K562 (cell line): ENCODE results near the gene GTPBP1. TPM values are rescaled to one million over a fixed set of nuclear protein-coding genes. Genes with fewer than 3 reads are reported as not detected.
A peak's percentile ranks its signal among the peaks of the same experiment; 100 is the strongest.

Source experiments
- DIDO1 ChIP-seq: fragments of 450-650 bp; IDR thresholded peaks from 2 replicates; pipeline ENCODE4 v1.6.1; 2016; ENCODE audit warnings: low read depth, missing biosample characterization, missing genetic modification characterization
- GABPA ChIP-seq: fragments of 200-800 bp; sonication (Bioruptor generic); conservative IDR thresholded peaks from 2 replicates; pipeline ENCODE4 v1.6.1; 2016; ENCODE audit warnings: low read depth, missing genetic modification characterization, missing compliant biosample characterization
- IFI16 ChIP-seq: fragments of 250-450 bp; sonication (Bioruptor Pico); IDR thresholded peaks from 2 replicates; pipeline ENCODE4 v2.1.2; 2022; ENCODE audit warnings: mild to moderate bottlenecking, inconsistent platforms
- KDM1A ChIP-seq, 2 experiments: fragments of 450-650 bp; IDR thresholded peaks; 2 replicates each; pipeline ENCODE4 v1.6.1; 2016; ENCODE audit warnings: mild to moderate bottlenecking in 2 of 2
- MAFK ChIP-seq: IDR thresholded peaks from 2 replicates; pipeline ENCODE4 v1.6.1; 2011; ENCODE audit warnings: low read length, improper control_type of control experiment
- MAZ ChIP-seq, 2 experiments: fragments of 450-650 bp in 1 of 2; sonication (generic) in 1 of 2; formaldehyde crosslinking; IDR thresholded peaks in 1 of 2; conservative IDR thresholded peaks in 1 of 2; 2 replicates each; pipeline versions ENCODE4 v1.4.0 to v1.5.0; 2020; ENCODE audit warnings: mild to moderate bottlenecking in 1 of 2, missing genetic modification reagents in 1 of 2
- MNT ChIP-seq, 2 experiments: fragments of 450-650 bp; conservative IDR thresholded peaks; 2 replicates each; pipeline ENCODE4 v1.6.1; 2017; ENCODE audit warnings: mild to moderate bottlenecking in 2 of 2, moderate library complexity in 2 of 2
- MYC ChIP-seq, 2 experiments: fragments of 250-450 bp in 1 of 2; sonication (Bioruptor Pico) in 1 of 2; IDR thresholded peaks; 2 replicates each; pipeline versions ENCODE4 v1.5.1 to v1.6.1; 2012 to 2021; ENCODE audit warnings: low read depth in 2 of 2, borderline replicate concordance in 1 of 2, improper control_type of control experiment in 1 of 2, low read length in 1 of 2, mild to moderate bottlenecking in 1 of 2, moderate library complexity in 1 of 2
- NFIX ChIP-seq: fragments of 250-450 bp; sonication (Bioruptor Pico); IDR thresholded peaks from 2 replicates; pipeline ENCODE4 v1.4.0; 2020; ENCODE audit warnings: low read depth, mild to moderate bottlenecking, moderate library complexity
- NR1H2 ChIP-seq: sonication (generic); formaldehyde crosslinking; IDR thresholded peaks from 2 replicates; pipeline ENCODE4 v1.4.0; 2020; ENCODE audit warnings: mild to moderate bottlenecking, missing genetic modification reagents
- RAD51 ChIP-seq: fragments of 450-650 bp; IDR thresholded peaks from 2 replicates; pipeline ENCODE4 v1.7.1; 2016; ENCODE audit warnings: low read depth, mild to moderate bottlenecking, borderline replicate concordance
- RHOXF2B ChIP-seq: fragments of 250-450 bp; sonication (Bioruptor Pico); conservative IDR thresholded peaks from 2 replicates; pipeline ENCODE4 v1.5.1; 2021
- SAP30 ChIP-seq: fragments of 200-600 bp; sonication (generic); IDR thresholded peaks from 2 replicates; pipeline ENCODE4 v1.6.1; 2012; ENCODE audit warnings: borderline replicate concordance, low read depth, mild to moderate bottlenecking, moderate library complexity, low read length, control low read depth, inconsistent platforms; ENCODE audit not compliant: insufficient read depth, poor library complexity, severe bottlenecking
- SETDB1 ChIP-seq: IDR thresholded peaks from one replicate; pipeline ENCODE4 v1.6.1; 2012; ENCODE audit warnings: low read length, control low read depth, inconsistent platforms
- SMAD1 ChIP-seq: fragments of 150-350 bp; IDR thresholded peaks from 2 replicates; pipeline ENCODE4 v1.6.1; 2014; ENCODE audit warnings: low read length, low read depth; ENCODE audit not compliant: partially characterized antibody
- SRF ChIP-seq, 2 experiments: fragments of 250-450, 450-650 bp in 1 of 2; sonication (Bioruptor Pico) in 1 of 2; sonication (generic) in 1 of 2; formaldehyde crosslinking; IDR thresholded peaks; 2 replicates each; pipeline versions ENCODE4 v1.5.0 to v1.5.1; 2020 to 2022; ENCODE audit warnings: mild to moderate bottlenecking in 1 of 2, missing genetic modification reagents in 1 of 2
- SRSF7 ChIP-seq: fragments of 200-400 bp; formaldehyde crosslinking; optimal IDR thresholded peaks from 2 replicates; pipeline ENCODE3; 2017; ENCODE audit warnings: mild to moderate bottlenecking, low read depth, low read length
- TFAP4 ChIP-seq: sonication (generic); formaldehyde crosslinking; IDR thresholded peaks from 2 replicates; pipeline ENCODE4 v1.8.0; 2022; ENCODE audit warnings: missing genetic modification reagents, mild to moderate bottlenecking, moderate library complexity, borderline replicate concordance
- USF1 ChIP-seq: sonication (generic); formaldehyde crosslinking; IDR thresholded peaks from 2 replicates; pipeline ENCODE4 v1.9.0; 2022; ENCODE audit warnings: mild to moderate bottlenecking, missing genetic modification reagents
- WHSC1 ChIP-seq: IDR thresholded peaks from one replicate; pipeline ENCODE4 v1.6.1; 2012; ENCODE audit warnings: low read length, control low read depth, inconsistent platforms
- ZBTB12 ChIP-seq: fragments of 250-450 bp; sonication (Bioruptor Pico); IDR thresholded peaks from 2 replicates; pipeline ENCODE4 v1.4.0; 2020
- ZNF197 ChIP-seq: fragments of 200-800 bp; sonication (Bioruptor generic); IDR thresholded peaks from 2 replicates; pipeline ENCODE4 v1.6.1; 2016; ENCODE audit warnings: low read depth, missing genetic modification characterization, missing compliant biosample characterization
- ZSCAN29 ChIP-seq: fragments of 450-650 bp; IDR thresholded peaks from 2 replicates; pipeline ENCODE4 v1.6.1; 2017
- polyA plus RNA-seq, 8 experiments: library from polyadenylated mRNA; depleted of rRNA in 4 of 8; stranded (reverse) in 5 of 8; unstranded in 3 of 8; fragments of >200 nt; fragmentation: Nextera tagmentation in 2 of 8; fragmentation: Illumina TruSeq in 1 of 8; extraction: Ambion mirVana in 2 of 8; extraction: Trizol in 1 of 8; gene quantifications; 2 replicates each; pipeline versions ENCODE4 v1.2.1 to v1.2.3, GENCODE V29; 2011 to 2014; ENCODE audit warnings: inconsistent platforms in 1 of 8, missing spikeins in 1 of 8
- total RNA-seq, 7 experiments: library from RNA; depleted of rRNA in 6 of 7; stranded (reverse); fragments of >200 nt in 6 of 7; fragmentation: Illumina TruSeq in 2 of 7; extraction: Trizol in 2 of 7; gene quantifications; 2 replicates each; pipeline versions ENCODE4 v1.2.1 to v1.2.3, GENCODE V29; 2011 to 2021; ENCODE audit warnings: low replicate concordance in 1 of 7

GTPBP1 gene
- total and polyA plus RNA-seq, 9 of the 15 experiments (the other 6 are each of a cell fraction or from before 2014, with no cell fraction given), result 0.83 to 53.2 (median 23.3) TPM

- TF ChIP-seq RAD51 (peak; percentile 24; the same call in 1 of the 2 replicates), SMAD1 (no peak), ZBTB12 (no peak), NR1H2 (no peak), NFIX (CRISPR knock-in tag) (no peak), MAFK (no peak), RHOXF2B (CRISPR knock-in tag) (no peak), DIDO1 (tag) (no peak), SETDB1 (no peak), IFI16 (CRISPR knock-in tag) (no peak), MNT (conservative IDR thresholded peaks at IDR 0.05) (no peak), KDM1A (IDR thresholded peaks at IDR 0.05) (no peak), WHSC1 (no peak), SRF (CRISPR knock-in tag; IDR thresholded peaks at IDR 0.05) (no peak), MAZ (CRISPR knock-in tag; conservative IDR thresholded peaks at IDR 0.05 in 1 of 2, IDR thresholded peaks at IDR 0.05 in 1 of 2) (no peak), SAP30 (no peak), TFAP4 (no peak), GABPA (no peak), ZNF197 (no peak), SRSF7 (no peak), USF1 (CRISPR knock-in tag) (0 out of 2 replicates have a peak, but pooled peaks have one; percentile 12), MYC (IDR thresholded peaks at IDR 0.05; ENCODE audit: low read depth, low read length) (no peak), MYC (CRISPR knock-in tag; IDR thresholded peaks at IDR 0.05; ENCODE audit: borderline replicate concordance, low read depth) (no peak), ZSCAN29 (no peak)
Observed at GRCh38 chr22:38713921-38714320, 8.2 kb downstream of the GTPBP1 start (continued).
